CD8-positive, alpha-beta memory T cell (primary cell): ENCODE results near the gene ADAM10. TPM values are rescaled to one million over a fixed set of nuclear protein-coding genes. Genes with fewer than 3 reads are reported as not detected.

Experiments used
- CTCF ChIA-PET: fragments of 350-600 bp; sonication (Branson Sonifier 250); formaldehyde crosslinking; loops from one replicate; lab custom pipeline; 2021; ENCODE audit warnings: antibody characterized with exemption; lab: Charles Lee
- POLR2A ChIA-PET: fragments of 350-600 bp; sonication (Branson Sonifier 250); formaldehyde crosslinking; loops from one replicate; lab custom pipeline; 2021; ENCODE audit warnings: antibody characterized with exemption; lab: Charles Lee
- DNase-seq, 5 donors: peaks; one replicate each; pipeline versions ENCODE4 v3.0.0 to v3.0.0-alpha.2; 2020 to 2022; ENCODE audit warnings: mixed read lengths in 1 of 5
- H3K27ac ChIP-seq: one replicate; pipeline ENCODE4 v1.7.0; 2013; ENCODE audit warnings: low read depth, mild to moderate bottlenecking, low read length, moderate library complexity
- H3K27me3 ChIP-seq: 2 replicates; pipeline ENCODE4 v1.7.0; 2013; ENCODE audit warnings: low read length, mild to moderate bottlenecking; ENCODE audit not compliant: insufficient read depth, poor library complexity, severe bottlenecking
- H3K36me3 ChIP-seq: 2 replicates; pipeline ENCODE4 v1.7.0; 2013; ENCODE audit warnings: mild to moderate bottlenecking, low read length, moderate library complexity; ENCODE audit not compliant: insufficient read depth
- H3K4me1 ChIP-seq: 2 replicates; pipeline ENCODE4 v1.7.0; 2013; ENCODE audit warnings: mild to moderate bottlenecking, low read length, moderate library complexity; ENCODE audit not compliant: insufficient read depth
- H3K4me3 ChIP-seq: 2 replicates; pipeline ENCODE4 v1.7.0; 2013; ENCODE audit warnings: mild to moderate bottlenecking, low read length
- H3K9me3 ChIP-seq: 2 replicates; pipeline ENCODE4 v1.7.0; 2013; ENCODE audit warnings: mild to moderate bottlenecking, low read length
- H3K27ac Mint-ChIP-seq, 8 donors: one replicate each; pipeline ENCODE4 v1.8.0; 2020 to 2021; ENCODE audit warnings: mixed read lengths in 8 of 8, mild to moderate bottlenecking in 6 of 8, inconsistent platforms in 3 of 8, moderate library complexity in 3 of 8
- H3K27me3 Mint-ChIP-seq, 2 donors: one replicate each; pipeline ENCODE4 v1.8.0; 2020 to 2021; ENCODE audit warnings: mixed read lengths in 2 of 2, mild to moderate bottlenecking in 1 of 2, moderate library complexity in 1 of 2
- H3K36me3 Mint-ChIP-seq, 3 donors: one replicate each; pipeline ENCODE4 v1.8.0; 2020 to 2021; ENCODE audit warnings: mixed read lengths in 3 of 3, inconsistent platforms in 1 of 3, mild to moderate bottlenecking in 1 of 3
- H3K4me1 Mint-ChIP-seq, 3 donors: one replicate each; pipeline ENCODE4 v1.8.0; 2020 to 2021; ENCODE audit warnings: mixed read lengths in 3 of 3, inconsistent platforms in 1 of 3, mild to moderate bottlenecking in 1 of 3
- H3K4me3 Mint-ChIP-seq, 7 donors: one replicate each; pipeline ENCODE4 v1.8.0; 2020 to 2021; ENCODE audit warnings: mixed read lengths in 7 of 7, mild to moderate bottlenecking in 6 of 7, moderate library complexity in 4 of 7, inconsistent platforms in 2 of 7
- H3K9me3 Mint-ChIP-seq, 5 donors: one replicate each; pipeline ENCODE4 v1.8.0; 2020 to 2022; ENCODE audit warnings: mixed read lengths in 5 of 5, mild to moderate bottlenecking in 3 of 5, moderate library complexity in 2 of 5, inconsistent platforms in 1 of 5
- polyA plus RNA-seq: library from polyadenylated mRNA; unstranded; fragments of 300-500 nt; fragmentation: Illumina TruSeq; gene quantifications from one replicate; pipeline ENCODE4 v1.2.3, GENCODE V29; 2021
- total RNA-seq, 2 experiments: library from RNA; stranded (reverse); gene quantifications; one replicate each; pipeline ENCODE4 v1.2.3, GENCODE V29; 2021

Gene ADAM10
- total and polyA plus RNA-seq, 3 experiments from 2014 or later = 81.6 to 120 (median 86.6) TPM

DNA sequence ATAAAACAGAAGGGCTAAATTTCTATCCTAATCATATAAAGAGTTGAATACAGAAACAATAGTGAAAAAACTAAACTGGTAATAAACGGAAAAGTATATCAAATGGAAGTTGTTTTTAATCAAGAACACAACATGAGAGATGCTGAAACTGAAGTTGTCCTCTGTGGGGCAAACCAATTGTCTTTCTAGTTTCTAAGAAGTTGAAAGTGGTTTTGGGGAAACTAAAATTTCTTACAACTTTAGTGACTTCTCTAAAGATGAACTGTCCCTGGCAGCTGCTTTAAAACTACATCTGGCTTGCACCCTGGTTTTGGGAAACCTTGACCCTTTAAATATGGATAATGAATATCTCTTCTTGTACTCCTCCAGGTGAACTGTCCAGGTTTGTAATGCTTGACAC, 155.6 kb downstream of the ADAM10 start:
- Mint-ChIP-seq H3K4me1 (peaks cover 7 to 18% (median 8%) of the 10 kb centered on the region in 3 donors), H3K27ac (no peak overlapping the region), H3K9me3 (no peaks in the 10 kb centered on the region), H3K27me3 (no peaks in the 10 kb centered on the region), H3K36me3 (peaks cover 8 to 52% (median 30%) of the 10 kb centered on the region in 3 donors), H3K4me3 (no peak overlapping the region)
- POLR2A ChIA-PET = no interaction called here
- Histone ChIP-seq H3K9me3 (no peaks in the 10 kb centered on the region), H3K4me3 (no peak overlapping the region), H3K36me3 (peaks cover 7% of the 10 kb centered on the region), H3K27me3 (no peaks in the 10 kb centered on the region), H3K4me1 (no peaks in the 10 kb centered on the region), H3K27ac (no peak overlapping the region)
- no peak for DNase-seq
- CTCF ChIA-PET = no interaction called here

DNA sequence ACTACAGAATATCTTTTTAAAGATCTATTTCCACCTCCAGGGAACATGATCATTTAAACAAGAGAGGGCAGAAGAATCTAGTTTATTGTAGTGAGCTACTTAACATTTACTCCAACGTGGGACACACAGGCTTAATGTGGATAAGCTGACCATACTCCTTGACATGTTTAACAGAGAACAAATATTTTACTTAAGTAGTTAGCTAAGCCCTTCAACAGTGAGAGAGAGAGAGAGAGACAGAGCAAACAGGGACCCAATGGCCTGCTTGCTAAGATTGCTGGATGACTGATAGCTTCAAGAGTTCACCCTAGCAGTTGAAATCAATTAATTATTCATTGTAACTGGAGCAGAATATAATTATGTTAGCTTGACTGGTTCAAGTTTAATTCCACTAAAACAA, 158.6 kb downstream of the ADAM10 start:
- CTCF ChIA-PET = no interaction called here
- H3K4me3 Mint-ChIP-seq = no peak overlapping the region
- H3K27me3 Mint-ChIP-seq = no peaks in the 10 kb centered on the region
- peaks cover 1 to 28% (median 18%) of the 10 kb centered on the region in 3 donors for H3K36me3 Mint-ChIP-seq
- no peak overlapping the region for H3K27ac ChIP-seq
- no peaks in the 10 kb centered on the region for H3K27me3 ChIP-seq
- no peak for DNase-seq
- no peak overlapping the region for H3K4me3 ChIP-seq
- H3K4me1 Mint-ChIP-seq = peaks cover 0 to 13% (median 1%) of the 10 kb centered on the region in 3 donors
- H3K9me3 Mint-ChIP-seq = no peaks in the 10 kb centered on the region
- H3K27ac Mint-ChIP-seq = peak overlapping the region in 2 of 8 donors; percentile 4 to 16
- POLR2A ChIA-PET = no interaction called here
- H3K4me1 ChIP-seq = no peaks in the 10 kb centered on the region
- H3K9me3 ChIP-seq = no peaks in the 10 kb centered on the region
- no peaks in the 10 kb centered on the region for H3K36me3 ChIP-seq

- Mint-ChIP-seq H3K9me3 (no peaks in the 10 kb centered on the region), H3K36me3 (peaks cover 1 to 22% (median 13%) of the 10 kb centered on the region in 3 donors), H3K27ac (peak overlapping the region in 1 of 8 donors; percentile 55), H3K4me3 (no peak overlapping the region), H3K27me3 (no peaks in the 10 kb centered on the region), H3K4me1 (peaks cover 5 to 17% (median 6%) of the 10 kb centered on the region in 3 donors)
- ChIA-PET CTCF (no interaction called here), POLR2A (no interaction called here)
- peaks cover 5% of the 10 kb centered on the region for H3K4me1 ChIP-seq
- no peaks in the 10 kb centered on the region for H3K9me3 ChIP-seq
- DNase-seq = no peak
- no peaks in the 10 kb centered on the region for H3K27me3 ChIP-seq
- H3K27ac ChIP-seq = no peak overlapping the region
- no peaks in the 10 kb centered on the region for H3K36me3 ChIP-seq
- no peak overlapping the region for H3K4me3 ChIP-seq
Observed at GRCh38 chr15:58590236-58590635, 159.3 kb downstream of the ADAM10 start.

DNA sequence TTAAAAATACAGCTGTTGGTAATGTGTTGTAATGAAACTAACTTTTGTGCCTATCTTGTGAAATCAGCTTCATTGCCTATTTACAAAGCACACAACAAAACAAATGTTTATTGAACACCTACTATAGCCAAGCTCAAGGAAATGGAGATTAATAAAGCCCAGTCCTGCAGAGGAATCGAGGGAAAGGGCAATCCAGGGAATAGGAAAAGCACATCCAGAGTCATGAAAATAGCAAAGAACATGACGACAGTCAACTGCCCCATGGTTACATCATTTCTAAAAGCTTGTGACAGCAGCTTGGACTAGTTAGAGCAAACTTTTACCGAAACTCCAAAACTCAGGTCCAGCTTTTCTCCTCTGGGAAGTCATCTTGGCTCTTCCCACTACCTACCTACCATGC, 160.5 kb downstream of the ADAM10 start:
- Histone ChIP-seq H3K36me3 (no peaks in the 10 kb centered on the region), H3K27me3 (no peaks in the 10 kb centered on the region), H3K4me3 (no peak overlapping the region), H3K4me1 (peaks cover 8% of the 10 kb centered on the region), H3K9me3 (no peaks in the 10 kb centered on the region), H3K27ac (no peak overlapping the region)
- Mint-ChIP-seq H3K36me3 (peaks cover 1 to 16% (median 13%) of the 10 kb centered on the region in 3 donors), H3K27ac (peak overlapping the region in 2 of 8 donors; percentile 12 to 49), H3K4me3 (no peak overlapping the region), H3K4me1 (peaks cover 8 to 19% (median 13%) of the 10 kb centered on the region in 3 donors), H3K27me3 (peaks cover 0 to 4% of the 10 kb centered on the region in 2 donors), H3K9me3 (peaks cover 0 to 5% (median 0%) of the 10 kb centered on the region in 5 donors)
- no peak for DNase-seq
- CTCF ChIA-PET = no interaction called here
- POLR2A ChIA-PET = no interaction called here

DNA sequence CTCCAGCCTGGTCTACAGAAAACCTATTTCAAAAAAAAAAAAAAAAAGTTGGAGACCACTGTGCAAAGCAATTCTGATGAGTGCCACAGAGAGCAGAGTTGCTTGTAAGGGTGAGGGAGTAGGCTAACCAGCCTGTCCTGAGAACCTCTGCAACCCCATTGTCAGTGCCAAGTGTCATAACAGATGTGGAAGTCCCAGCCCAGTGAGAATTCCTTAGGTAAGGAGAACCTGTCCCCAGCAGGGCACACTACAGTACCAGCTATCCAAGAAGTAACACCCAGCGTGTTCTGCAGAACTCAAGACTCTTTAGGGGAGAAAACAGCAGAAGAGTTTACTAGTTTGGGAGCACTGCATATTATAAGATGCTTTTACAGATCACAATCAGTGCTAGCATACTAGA, 161.4 kb downstream of the ADAM10 start:
- Mint-ChIP-seq H3K36me3 (peaks cover 5 to 18% (median 6%) of the 10 kb centered on the region in 3 donors), H3K4me1 (peaks cover 7 to 19% (median 13%) of the 10 kb centered on the region in 3 donors), H3K27ac (no peak overlapping the region), H3K4me3 (no peak overlapping the region), H3K9me3 (peaks cover 4 to 10% (median 6%) of the 10 kb centered on the region in 5 donors), H3K27me3 (peaks cover 0 to 12% of the 10 kb centered on the region in 2 donors)
- peaks cover 8% of the 10 kb centered on the region for H3K4me1 ChIP-seq
- DNase-seq = no peak
- H3K27ac ChIP-seq = no peak overlapping the region
- H3K9me3 ChIP-seq = no peaks in the 10 kb centered on the region
- ChIA-PET CTCF (no interaction called here), POLR2A (no interaction called here)
- H3K4me3 ChIP-seq = no peak overlapping the region
- no peaks in the 10 kb centered on the region for H3K36me3 ChIP-seq
- H3K27me3 ChIP-seq = no peaks in the 10 kb centered on the region

- Mint-ChIP-seq H3K27me3 (peaks cover 0 to 14% of the 10 kb centered on the region in 2 donors), H3K27ac (no peak overlapping the region), H3K9me3 (peaks cover 7 to 11% (median 8%) of the 10 kb centered on the region in 5 donors), H3K36me3 (peaks cover 4 to 21% (median 5%) of the 10 kb centered on the region in 3 donors), H3K4me1 (peaks cover 7 to 19% (median 13%) of the 10 kb centered on the region in 3 donors), H3K4me3 (no peak overlapping the region)
- Histone ChIP-seq H3K27me3 (no peaks in the 10 kb centered on the region), H3K4me1 (peaks cover 8% of the 10 kb centered on the region), H3K4me3 (no peak overlapping the region), H3K36me3 (no peaks in the 10 kb centered on the region), H3K9me3 (no peaks in the 10 kb centered on the region), H3K27ac (no peak overlapping the region)
- CTCF ChIA-PET = no interaction called here
- POLR2A ChIA-PET = no interaction called here
- DNase-seq = no peak
Observed at GRCh38 chr15:58587486-58587885, 162.0 kb downstream of the ADAM10 start.

GRCh38 chr15:58585693-58586443, 163.6 kb downstream of the ADAM10 start:
- Histone ChIP-seq H3K36me3 (no peaks in the 10 kb centered on the region), H3K27ac (no peak overlapping the region), H3K4me3 (no peak overlapping the region), H3K9me3 (no peaks in the 10 kb centered on the region), H3K4me1 (peaks cover 8% of the 10 kb centered on the region), H3K27me3 (no peaks in the 10 kb centered on the region)
- ChIA-PET POLR2A (no interaction called here), CTCF (no interaction called here)
- Mint-ChIP-seq H3K36me3 (peaks cover 0 to 18% (median 4%) of the 10 kb centered on the region in 3 donors), H3K9me3 (peaks cover 7 to 11% (median 9%) of the 10 kb centered on the region in 5 donors), H3K4me1 (peaks cover 7 to 16% (median 13%) of the 10 kb centered on the region in 3 donors), H3K27me3 (peaks cover 4 to 17% of the 10 kb centered on the region in 2 donors), H3K27ac (peak overlapping the region in 2 of 8 donors; percentile 55 to 60), H3K4me3 (peak overlapping the region in 1 of 7 donors; percentile 32)
- no peak for DNase-seq

DNA sequence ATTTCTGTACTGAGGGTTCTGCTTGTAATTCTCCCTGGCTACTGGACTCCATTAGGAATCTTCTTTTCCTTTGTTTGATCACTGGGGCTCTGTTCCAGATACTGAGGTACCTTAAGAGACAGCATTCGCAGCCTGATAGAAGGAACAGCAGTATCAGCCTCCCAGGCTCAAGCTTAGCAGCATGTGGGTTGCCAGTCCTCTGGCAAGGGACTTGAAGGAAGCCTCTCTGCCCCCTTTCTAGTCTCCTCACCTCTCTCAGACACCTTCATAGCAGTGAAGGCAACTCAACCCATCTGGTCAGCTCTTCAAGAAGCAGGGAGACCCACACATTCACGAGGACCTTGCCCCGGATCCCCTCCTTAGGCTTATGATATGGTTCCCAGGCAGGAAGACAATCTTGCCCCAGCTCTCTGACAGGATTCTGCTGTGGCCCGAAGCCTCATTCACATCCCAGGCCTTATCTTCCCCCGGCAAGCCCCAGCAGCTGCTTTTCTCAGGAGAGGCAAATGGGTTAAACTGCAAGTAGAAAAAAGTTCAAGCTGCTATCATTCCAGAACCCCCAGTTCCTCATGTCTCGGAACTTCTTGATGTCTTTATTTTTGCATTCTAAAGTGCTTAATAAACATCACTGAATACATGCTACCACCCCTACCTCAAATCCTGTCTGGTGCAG, 164.6 kb downstream of the ADAM10 start:
- peaks cover 4 to 17% of the 10 kb centered on the region in 2 donors for H3K27me3 Mint-ChIP-seq
- H3K36me3 ChIP-seq = no peaks in the 10 kb centered on the region
- peak overlapping the region in 1 of 7 donors; percentile 50 for H3K4me3 Mint-ChIP-seq
- no peak overlapping the region for H3K4me3 ChIP-seq
- H3K4me1 Mint-ChIP-seq = peaks cover 7 to 15% (median 13%) of the 10 kb centered on the region in 3 donors
- peaks cover 0 to 23% (median 4%) of the 10 kb centered on the region in 3 donors for H3K36me3 Mint-ChIP-seq
- H3K9me3 ChIP-seq = no peaks in the 10 kb centered on the region
- no peak for DNase-seq
- peaks cover 8% of the 10 kb centered on the region for H3K4me1 ChIP-seq
- ChIA-PET POLR2A (no interaction called here), CTCF (no interaction called here)
- peaks cover 7 to 11% (median 9%) of the 10 kb centered on the region in 5 donors for H3K9me3 Mint-ChIP-seq
- no peaks in the 10 kb centered on the region for H3K27me3 ChIP-seq
- H3K27ac Mint-ChIP-seq = peak overlapping the region in 3 of 8 donors; percentile 29 to 60 (median 33)
- H3K27ac ChIP-seq = no peak overlapping the region
